Neuron (in vitro differentiated cells): ENCODE measurements around the gene CCDC91.

Experiments used
- H2AFZ ChIP-seq: one replicate; pipeline ENCODE4 v1.6.1; 2013; ENCODE audit warnings: low read depth, mild to moderate bottlenecking, inconsistent platforms, low read length, moderate library complexity
- H3K27me3 ChIP-seq: one replicate; pipeline ENCODE4 v1.6.1; 2013; ENCODE audit warnings: low read length; ENCODE audit not compliant: insufficient read depth
- H3K36me3 ChIP-seq: one replicate; pipeline ENCODE4 v1.6.1; 2013; ENCODE audit warnings: low read length; ENCODE audit not compliant: insufficient read depth
- H3K4me1 ChIP-seq: one replicate; pipeline ENCODE4 v1.6.1; 2013; ENCODE audit warnings: low read length; ENCODE audit not compliant: insufficient read depth
- H3K4me3 ChIP-seq: 2 replicates; pipeline ENCODE4 v1.5.1; 2013; ENCODE audit warnings: mild to moderate bottlenecking, low read length, moderate library complexity
- H3K9me3 ChIP-seq: one replicate; pipeline ENCODE4 v1.6.1; 2013; ENCODE audit warnings: low read length

Gene CCDC91

GRCh38 chr12:28527631-28528249 lies 337.5 kb downstream of the CCDC91 start:
- Histone ChIP-seq H3K36me3 (no peaks in the 10 kb centered on the region), H2AFZ (no peak overlapping the region), H3K4me1 (no peaks in the 10 kb centered on the region), H3K4me3 (no peak overlapping the region), H3K9me3 (no peaks in the 10 kb centered on the region), H3K27me3 (no peaks in the 10 kb centered on the region)

DNA sequence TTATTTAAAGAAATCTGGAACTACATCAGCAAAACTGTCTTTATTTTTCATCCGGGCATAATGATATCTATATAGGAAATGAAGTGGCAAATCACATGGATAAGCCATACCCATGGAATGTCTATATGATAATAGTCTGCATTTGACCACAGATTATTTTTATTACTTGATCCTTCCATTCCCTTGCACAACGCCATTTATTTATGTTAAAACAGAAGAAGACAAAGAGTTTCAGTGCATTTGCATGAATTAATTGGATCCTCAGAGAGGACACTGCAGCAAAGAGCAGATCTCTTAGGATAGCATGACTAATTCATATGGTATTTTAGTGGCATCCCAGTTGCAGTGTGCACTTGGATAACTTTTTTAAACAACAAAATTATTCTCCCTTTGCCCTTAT lies 345.0 kb downstream of the CCDC91 start:
- Histone ChIP-seq H3K36me3 (no peaks in the 10 kb centered on the region), H3K27me3 (no peaks in the 10 kb centered on the region), H3K4me1 (no peaks in the 10 kb centered on the region), H3K9me3 (no peaks in the 10 kb centered on the region), H3K4me3 (no peak overlapping the region), H2AFZ (no peak overlapping the region)

GRCh38 chr12:28536088-28536487 lies 345.8 kb downstream of the CCDC91 start:
- H3K4me3 ChIP-seq = no peak overlapping the region
- H3K4me1 ChIP-seq = no peaks in the 10 kb centered on the region
- H3K27me3 ChIP-seq = no peaks in the 10 kb centered on the region
- H3K9me3 ChIP-seq = no peaks in the 10 kb centered on the region
- no peaks in the 10 kb centered on the region for H3K36me3 ChIP-seq
- H2AFZ ChIP-seq = no peak overlapping the region

GRCh38 chr12:28537474-28537873 lies 347.2 kb downstream of the CCDC91 start:
- H3K27me3 ChIP-seq = no peaks in the 10 kb centered on the region
- H3K36me3 ChIP-seq = no peaks in the 10 kb centered on the region
- H3K4me3 ChIP-seq = no peak overlapping the region
- no peak overlapping the region for H2AFZ ChIP-seq
- H3K9me3 ChIP-seq = no peaks in the 10 kb centered on the region
- no peaks in the 10 kb centered on the region for H3K4me1 ChIP-seq

- Histone ChIP-seq H3K9me3 (no peaks in the 10 kb centered on the region), H3K4me3 (no peak overlapping the region)
Observed at GRCh38 chr12:28539691-28540323, 349.6 kb downstream of the CCDC91 start.

GRCh38 chr12:28540324-28540714 lies 350.1 kb downstream of the CCDC91 start:
- Histone ChIP-seq H3K4me1 (no peaks in the 10 kb centered on the region), H3K9me3 (no peaks in the 10 kb centered on the region), H2AFZ (no peak overlapping the region), H3K36me3 (no peaks in the 10 kb centered on the region), H3K4me3 (no peak overlapping the region), H3K27me3 (no peaks in the 10 kb centered on the region)

More at GRCh38 chr12:28539691-28540323, 349.6 kb downstream of the CCDC91 start:
- H2AFZ ChIP-seq = no peak overlapping the region
- H3K4me1 ChIP-seq = no peaks in the 10 kb centered on the region
- no peaks in the 10 kb centered on the region for H3K36me3 ChIP-seq
- no peaks in the 10 kb centered on the region for H3K27me3 ChIP-seq

GRCh38 chr12:28543021-28543890 lies 353.0 kb downstream of the CCDC91 start:
- no peak overlapping the region for H2AFZ ChIP-seq
- H3K4me1 ChIP-seq = no peaks in the 10 kb centered on the region
- H3K9me3 ChIP-seq = no peaks in the 10 kb centered on the region
- no peak overlapping the region for H3K4me3 ChIP-seq
- H3K36me3 ChIP-seq = no peaks in the 10 kb centered on the region
- no peaks in the 10 kb centered on the region for H3K27me3 ChIP-seq

GRCh38 chr12:28550757-28551704 lies 360.8 kb downstream of the CCDC91 start:
- Histone ChIP-seq H3K4me3 (no peak overlapping the region), H2AFZ (no peak overlapping the region), H3K36me3 (no peaks in the 10 kb centered on the region), H3K27me3 (no peaks in the 10 kb centered on the region), H3K4me1 (peaks cover 9% of the 10 kb centered on the region), H3K9me3 (no peaks in the 10 kb centered on the region)

DNA sequence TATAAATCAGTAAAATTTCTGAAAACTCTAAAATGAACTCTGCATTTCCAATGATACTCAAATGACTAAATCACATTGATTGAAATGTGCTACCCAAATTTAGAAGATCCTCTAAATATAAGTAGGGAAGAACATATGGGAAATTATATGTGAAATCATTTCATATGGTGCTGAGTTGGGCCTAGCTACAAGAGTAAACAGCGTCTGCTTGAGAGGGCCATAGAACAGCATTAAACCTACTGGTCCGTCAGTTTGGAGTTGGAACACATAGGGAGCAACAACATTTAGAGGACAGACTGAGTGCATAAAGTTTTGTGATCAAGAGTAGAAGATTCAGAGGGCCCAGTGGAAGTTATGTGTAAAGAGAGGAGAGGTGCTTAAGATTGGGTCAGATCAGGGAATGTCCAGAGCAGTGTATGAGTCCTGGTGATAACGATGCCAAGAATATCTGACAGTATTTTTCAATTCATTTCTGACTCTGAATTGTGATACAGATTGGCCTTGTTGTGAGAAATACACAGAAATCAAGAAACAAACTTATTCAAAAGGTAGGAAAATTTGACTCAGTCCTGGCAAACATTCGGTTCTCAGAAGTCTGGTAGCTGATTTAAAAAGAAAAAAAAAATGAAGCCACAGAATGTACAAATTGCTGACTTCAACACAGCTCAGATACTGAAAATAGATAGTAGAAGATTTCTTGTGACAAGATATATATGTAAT lies 362.2 kb downstream of the CCDC91 start:
- Histone ChIP-seq H3K9me3 (no peaks in the 10 kb centered on the region), H3K27me3 (no peaks in the 10 kb centered on the region), H3K4me3 (no peak overlapping the region), H2AFZ (no peak overlapping the region), H3K36me3 (no peaks in the 10 kb centered on the region), H3K4me1 (peaks cover 9% of the 10 kb centered on the region)

- Histone ChIP-seq H3K36me3 (no peaks in the 10 kb centered on the region), H2AFZ (no peak overlapping the region), H3K27me3 (no peaks in the 10 kb centered on the region), H3K9me3 (no peaks in the 10 kb centered on the region), H3K4me3 (no peak overlapping the region), H3K4me1 (peaks cover 8% of the 10 kb centered on the region)
Observed at GRCh38 chr12:28555748-28556147, 365.5 kb downstream of the CCDC91 start.

GRCh38 chr12:28558250-28558649 lies 368.0 kb downstream of the CCDC91 start:
- Histone ChIP-seq H2AFZ (no peak overlapping the region), H3K36me3 (no peaks in the 10 kb centered on the region), H3K9me3 (no peaks in the 10 kb centered on the region), H3K27me3 (no peaks in the 10 kb centered on the region), H3K4me1 (peaks cover 5% of the 10 kb centered on the region), H3K4me3 (no peak overlapping the region)

GRCh38 chr12:28563286-28563685 lies 373.0 kb downstream of the CCDC91 start:
- Histone ChIP-seq H3K9me3 (no peaks in the 10 kb centered on the region), H3K4me1 (no peaks in the 10 kb centered on the region), H3K4me3 (no peak overlapping the region)

More at GRCh38 chr12:28563286-28563685, 373.0 kb downstream of the CCDC91 start:
- no peaks in the 10 kb centered on the region for H3K36me3 ChIP-seq
- no peak overlapping the region for H2AFZ ChIP-seq
- no peaks in the 10 kb centered on the region for H3K27me3 ChIP-seq
